CD4-positive, alpha-beta memory T cell (primary cell): ENCODE data around the gene OGFOD1. TPM values are rescaled to one million over a fixed set of nuclear protein-coding genes. Genes with fewer than 3 reads are reported as not detected.
"Not testable (repeated sequence)": the region's sequence is repeated elsewhere in the genome, so short reads cannot be mapped to it uniquely, and the experiment has no call there.

Source experiments
- CTCF ChIA-PET: fragments of 350-600 bp; sonication (Branson Sonifier 250); formaldehyde crosslinking; loops from one replicate; lab custom pipeline; 2021; ENCODE audit warnings: inconsistent platforms; ENCODE audit not compliant: partially characterized antibody; lab: Charles Lee
- POLR2A ChIA-PET: fragments of 350-600 bp; sonication (Branson Sonifier 250); formaldehyde crosslinking; loops from one replicate; lab custom pipeline; 2021; ENCODE audit not compliant: partially characterized antibody; lab: Charles Lee
- DNase-seq, 5 donors: peaks; one replicate each; pipeline versions ENCODE4 v3.0.0 to v3.0.0-alpha.2; 2020 to 2022; ENCODE audit warnings: mixed read lengths in 1 of 5
- H3K27ac ChIP-seq: one replicate; pipeline ENCODE4 v1.7.0; 2013; ENCODE audit warnings: low read depth, low read length
- H3K27me3 ChIP-seq: 2 replicates; pipeline ENCODE4 v1.7.0; 2013; ENCODE audit warnings: mild to moderate bottlenecking, low read length, moderate library complexity; ENCODE audit not compliant: insufficient read depth
- H3K36me3 ChIP-seq: 2 replicates; pipeline ENCODE4 v1.7.0; 2013; ENCODE audit warnings: mild to moderate bottlenecking, low read length, moderate library complexity; ENCODE audit not compliant: insufficient read depth
- H3K4me1 ChIP-seq: 2 replicates; pipeline ENCODE4 v1.7.0; 2013; ENCODE audit warnings: mild to moderate bottlenecking, low read length, moderate library complexity; ENCODE audit not compliant: insufficient read depth
- H3K4me3 ChIP-seq, 2 donors: one replicate each; pipeline ENCODE4 v1.7.0; 2013; ENCODE audit warnings: low read length in 2 of 2, mild to moderate bottlenecking in 1 of 2
- H3K9me3 ChIP-seq, 2 donors: one replicate each; pipeline ENCODE4 v1.7.0; 2013; ENCODE audit warnings: low read length in 2 of 2, control low read depth in 1 of 2; ENCODE audit not compliant: control insufficient read depth in 1 of 2
- H3K27ac Mint-ChIP-seq, 7 donors: one replicate each; pipeline ENCODE4 v1.8.0; 2020 to 2021; ENCODE audit warnings: mixed read lengths in 7 of 7, mild to moderate bottlenecking in 6 of 7, inconsistent platforms in 3 of 7, moderate library complexity in 3 of 7
- H3K27me3 Mint-ChIP-seq, 2 donors: one replicate each; pipeline ENCODE4 v1.8.0; 2020 to 2021; ENCODE audit warnings: mixed read lengths in 2 of 2
- H3K36me3 Mint-ChIP-seq, 2 donors: one replicate each; pipeline ENCODE4 v1.8.0; 2020 to 2021; ENCODE audit warnings: mixed read lengths in 2 of 2, inconsistent platforms in 1 of 2, mild to moderate bottlenecking in 1 of 2
- H3K4me1 Mint-ChIP-seq, 4 donors: one replicate each; pipeline ENCODE4 v1.8.0; 2020 to 2021; ENCODE audit warnings: mixed read lengths in 4 of 4, mild to moderate bottlenecking in 1 of 4
- H3K4me3 Mint-ChIP-seq, 8 donors: one replicate each; pipeline ENCODE4 v1.8.0; 2020 to 2021; ENCODE audit warnings: mixed read lengths in 8 of 8, mild to moderate bottlenecking in 7 of 8, moderate library complexity in 6 of 8, inconsistent platforms in 3 of 8
- H3K9me3 Mint-ChIP-seq, 8 donors: one replicate each; pipeline ENCODE4 v1.8.0; 2020 to 2021; ENCODE audit warnings: mixed read lengths in 8 of 8, mild to moderate bottlenecking in 5 of 8, inconsistent platforms in 3 of 8, moderate library complexity in 1 of 8
- intact Hi-C: fragments of 100-400 bp; cut with micrococcal nuclease; formaldehyde crosslinking; loops from one replicate; pipeline ENCODE4 v1.15.1; 2023
- polyA plus RNA-seq, 2 donors: library from polyadenylated mRNA; unstranded; fragments of 300-500 nt; fragmentation: Illumina TruSeq; gene quantifications; one replicate each; pipeline ENCODE4 v1.2.3, GENCODE V29; 2021
- total RNA-seq, 2 experiments: library from RNA; stranded (reverse); gene quantifications; one replicate each; pipeline ENCODE4 v1.2.3, GENCODE V29; 2021

Gene OGFOD1
- total and polyA plus RNA-seq, 4 experiments from 2014 or later = 42.7 to 151 (median 81.3) TPM

- no peak overlapping the region for H3K4me3 ChIP-seq
- no peak overlapping the region for H3K27ac ChIP-seq
- intact Hi-C loops = no loop called here
- Mint-ChIP-seq H3K27me3 (no peaks in the 10 kb centered on the region), H3K27ac (peak overlapping the region in 2 of 7 donors; percentile 57 to 86), H3K4me1 (peaks cover 0 to 11% (median 2%) of the 10 kb centered on the region in 4 donors), H3K9me3 (no peaks in the 10 kb centered on the region), H3K36me3 (peaks cover 36 to 74% of the 10 kb centered on the region in 2 donors), H3K4me3 (no peak overlapping the region)
- ChIA-PET CTCF (interaction anchor here (0.7 kb wide), 1 partner anchor 98 kb away, joined by 4 read pairs; no protein-coding TSS in a partner anchor), POLR2A (no interaction called here)
- H3K27me3 ChIP-seq = no peaks in the 10 kb centered on the region
- H3K36me3 ChIP-seq = peaks cover 47% of the 10 kb centered on the region
- no peak for DNase-seq
- H3K4me1 ChIP-seq = no peaks in the 10 kb centered on the region
- no peaks in the 10 kb centered on the region for H3K9me3 ChIP-seq
These were observed 28.1 kb downstream of the OGFOD1 start for GRCh38 chr16:56479469-56479868.

- Mint-ChIP-seq H3K4me1 (peaks cover 0 to 11% (median 2%) of the 10 kb centered on the region in 4 donors), H3K27ac (peak overlapping the region in 3 of 7 donors; percentile 28 to 51 (median 48)), H3K27me3 (no peaks in the 10 kb centered on the region), H3K36me3 (peaks cover 26 to 73% of the 10 kb centered on the region in 2 donors), H3K9me3 (no peaks in the 10 kb centered on the region), H3K4me3 (no peak overlapping the region)
- CTCF ChIA-PET = no interaction called here
- DNase-seq = no peak
- no peak overlapping the region for H3K4me3 ChIP-seq
- POLR2A ChIA-PET = no interaction called here
- no peaks in the 10 kb centered on the region for H3K9me3 ChIP-seq
- intact Hi-C loops = no loop called here
- H3K4me1 ChIP-seq = no peaks in the 10 kb centered on the region
- no peaks in the 10 kb centered on the region for H3K27me3 ChIP-seq
- no peak overlapping the region for H3K27ac ChIP-seq
- H3K36me3 ChIP-seq = peaks cover 43% of the 10 kb centered on the region
These were observed 29.6 kb downstream of the OGFOD1 start for GRCh38 chr16:56480776-56481467.

DNA sequence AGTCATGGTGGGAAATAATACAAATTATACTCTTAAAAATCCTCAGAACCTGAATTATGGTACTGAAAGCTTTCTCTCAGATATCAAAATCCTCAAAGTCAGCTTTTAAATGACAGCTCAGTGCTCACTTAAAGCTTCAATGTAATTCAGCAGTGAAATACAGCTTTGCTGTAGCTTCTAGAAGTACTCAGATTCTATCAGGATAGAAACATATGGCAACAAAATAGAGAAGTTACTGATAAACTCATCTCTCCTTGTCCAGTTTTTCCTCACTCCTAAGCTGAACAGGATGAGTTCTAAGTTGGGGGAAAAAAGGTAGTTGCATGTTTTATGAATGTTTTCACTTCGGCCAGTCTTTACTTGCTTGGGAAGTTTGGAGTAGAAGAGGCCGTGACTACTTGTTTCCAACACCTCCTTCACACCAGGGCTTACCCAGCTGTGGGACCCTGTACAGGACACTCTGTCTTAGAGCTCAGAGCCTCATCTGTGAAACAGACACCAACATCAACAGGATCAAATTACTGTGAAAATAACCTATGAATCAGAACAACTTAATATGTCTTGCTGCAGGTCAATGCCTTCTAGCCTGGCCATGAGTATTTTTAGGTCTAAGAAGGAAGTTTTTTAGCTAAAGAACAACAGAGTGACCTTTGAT, 30.2 kb downstream of the OGFOD1 start:
- DNase-seq = no peak
- intact Hi-C loops = no loop called here
- Histone ChIP-seq H3K36me3 (peaks cover 38% of the 10 kb centered on the region), H3K9me3 (no peaks in the 10 kb centered on the region), H3K27ac (no peak overlapping the region), H3K4me1 (no peaks in the 10 kb centered on the region), H3K4me3 (no peak overlapping the region), H3K27me3 (no peaks in the 10 kb centered on the region)
- Mint-ChIP-seq H3K4me3 (no peak overlapping the region), H3K27ac (peak overlapping the region in 2 of 7 donors; percentile 5 to 10), H3K9me3 (no peaks in the 10 kb centered on the region), H3K4me1 (peaks cover 0 to 11% (median 3%) of the 10 kb centered on the region in 4 donors), H3K27me3 (no peaks in the 10 kb centered on the region), H3K36me3 (peaks cover 28 to 68% of the 10 kb centered on the region in 2 donors)
- POLR2A ChIA-PET = no interaction called here
- CTCF ChIA-PET = no interaction called here

GRCh38 chr16:56482683-56483236, 31.4 kb downstream of the OGFOD1 start:
- DNase-seq = no peak
- peaks cover 33% of the 10 kb centered on the region for H3K36me3 ChIP-seq
- no peaks in the 10 kb centered on the region for H3K27me3 Mint-ChIP-seq
- intact Hi-C loops = no loop called here
- CTCF ChIA-PET = no interaction called here
- H3K36me3 Mint-ChIP-seq = peaks cover 24 to 59% of the 10 kb centered on the region in 2 donors
- no peaks in the 10 kb centered on the region for H3K9me3 Mint-ChIP-seq
- H3K27me3 ChIP-seq = no peaks in the 10 kb centered on the region
- H3K4me1 Mint-ChIP-seq = peaks cover 0 to 4% (median under 1%) of the 10 kb centered on the region in 4 donors
- H3K4me1 ChIP-seq = no peaks in the 10 kb centered on the region
- POLR2A ChIA-PET = no interaction called here
- no peaks in the 10 kb centered on the region for H3K9me3 ChIP-seq
- no peak overlapping the region for H3K27ac Mint-ChIP-seq
- no peak overlapping the region for H3K27ac ChIP-seq
- no peak overlapping the region for H3K4me3 ChIP-seq
- H3K4me3 Mint-ChIP-seq = no peak overlapping the region

DNA sequence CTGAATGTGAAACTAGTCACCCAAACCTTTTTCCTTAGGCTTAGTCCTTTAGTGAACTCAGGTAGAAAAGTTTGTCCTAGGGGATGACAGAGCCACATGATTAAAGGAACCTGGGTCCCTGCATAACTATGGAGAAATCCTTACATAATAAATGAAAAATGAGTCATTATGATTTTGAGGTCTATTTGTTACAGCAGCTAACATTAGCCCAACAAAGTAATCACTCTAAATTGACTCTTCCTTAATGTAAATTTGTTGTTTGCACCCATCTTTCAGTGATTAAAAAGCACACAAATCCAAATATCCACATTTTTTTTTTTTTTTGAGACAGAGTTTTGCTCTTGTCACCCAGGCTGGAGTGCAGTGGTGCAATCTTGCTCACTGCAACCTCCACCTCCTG, 32.0 kb downstream of the OGFOD1 start:
- no peak for DNase-seq
- peaks cover 32% of the 10 kb centered on the region for H3K36me3 ChIP-seq
- Mint-ChIP-seq H3K4me3 (no peak overlapping the region), H3K27ac (no peak overlapping the region), H3K27me3 (no peaks in the 10 kb centered on the region), H3K9me3 (no peaks in the 10 kb centered on the region), H3K4me1 (peaks cover 0 to 5% (median 2%) of the 10 kb centered on the region in 4 donors), H3K36me3 (peaks cover 28 to 61% of the 10 kb centered on the region in 2 donors)
- no peak overlapping the region for H3K27ac ChIP-seq
- ChIA-PET CTCF (no interaction called here), POLR2A (no interaction called here)
- intact Hi-C loops = no loop called here
- no peaks in the 10 kb centered on the region for H3K9me3 ChIP-seq
- H3K27me3 ChIP-seq = no peaks in the 10 kb centered on the region
- no peaks in the 10 kb centered on the region for H3K4me1 ChIP-seq
- H3K4me3 ChIP-seq = no peak overlapping the region

DNA sequence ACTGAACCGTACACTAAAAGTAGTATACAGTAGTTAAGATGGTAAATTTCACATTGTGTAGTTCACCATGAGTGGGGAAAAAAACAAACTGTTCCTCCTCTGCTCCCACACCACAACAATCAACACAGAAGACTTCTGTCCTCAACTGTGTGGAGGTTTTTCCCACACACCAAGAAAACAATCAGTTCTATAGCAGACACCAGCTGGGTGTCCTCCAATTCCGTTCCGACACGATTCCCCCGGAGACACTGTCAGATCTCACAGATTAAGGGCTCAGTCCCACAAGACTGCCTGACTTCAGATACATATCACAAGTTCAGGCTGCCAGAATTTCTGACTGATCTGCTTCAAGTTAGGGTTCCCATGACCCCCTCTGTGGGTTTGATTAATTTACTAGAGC, 36.7 kb downstream of the OGFOD1 start:
- CTCF ChIA-PET = no interaction called here
- H3K4me1 Mint-ChIP-seq = peaks cover 0 to 5% (median 0%) of the 10 kb centered on the region in 4 donors
- Histone ChIP-seq H3K27ac (no peak overlapping the region), H3K4me3 (no peak overlapping the region), H3K36me3 (peaks cover 16% of the 10 kb centered on the region), H3K9me3 (no peaks in the 10 kb centered on the region), H3K4me1 (no peaks in the 10 kb centered on the region), H3K27me3 (no peaks in the 10 kb centered on the region)
- no peak overlapping the region for H3K4me3 Mint-ChIP-seq
- no peak overlapping the region for H3K27ac Mint-ChIP-seq
- peaks cover 25 to 42% of the 10 kb centered on the region in 2 donors for H3K36me3 Mint-ChIP-seq
- no peak for DNase-seq
- POLR2A ChIA-PET = no interaction called here
- no peaks in the 10 kb centered on the region for H3K9me3 Mint-ChIP-seq
- H3K27me3 Mint-ChIP-seq = no peaks in the 10 kb centered on the region
- intact Hi-C loops = no loop called here

GRCh38 chr16:56488868-56489267, 37.5 kb downstream of the OGFOD1 start:
- H3K4me3 Mint-ChIP-seq, H3K27ac ChIP-seq, CTCF ChIA-PET, DNase-seq, H3K4me1 Mint-ChIP-seq, H3K4me3 ChIP-seq, H3K9me3 ChIP-seq, H3K27me3 ChIP-seq, POLR2A ChIA-PET, H3K9me3 Mint-ChIP-seq, H3K4me1 ChIP-seq, H3K27me3 Mint-ChIP-seq, intact Hi-C loops, H3K27ac Mint-ChIP-seq: not testable (repeated sequence)
- H3K36me3 ChIP-seq = peaks cover 12% of the 10 kb centered on the region
- peaks cover 32 to 43% of the 10 kb centered on the region in 2 donors for H3K36me3 Mint-ChIP-seq
